CD4-positive, alpha-beta T cell treated with Interleukin-6 for 4 hours (primary cell): ENCODE results near the gene ZNF787.

Experiments
- DNase-seq: peaks from one replicate; pipeline ENCODE4 v3.0.0-alpha.2; 2020; ENCODE audit warnings: mixed read lengths

The ZNF787 gene

GRCh38 chr19:56142897-56143434, 21.9 kb upstream of the ZNF787 start:
- DNase-seq = no peak

GRCh38 chr19:56142087-56142787, 21.1 kb upstream of the ZNF787 start:
- DNase-seq = no peak

GRCh38 chr19:56141417-56141993, 20.4 kb upstream of the ZNF787 start:
- DNase-seq = peak; percentile 46

GRCh38 chr19:56140583-56141416, 19.7 kb upstream of the ZNF787 start, which contains the start of gene ZNF444:
ZNF444 (plus strand) TSS chr19:56141287; CDS start chr19:56146912, 5,625 bp downstream.
- DNase-seq = peak; percentile 99

- DNase-seq = peak; percentile 21
Measured at GRCh38 chr19:56139847-56140582, 18.9 kb upstream of the ZNF787 start.

GRCh38 chr19:56138069-56138468, 17.0 kb upstream of the ZNF787 start:
- DNase-seq = no peak

- DNase-seq = no peak
Measured at GRCh38 chr19:56137405-56137804, 16.3 kb upstream of the ZNF787 start.

- no peak for DNase-seq
Measured at GRCh38 chr19:56136362-56136761, 15.3 kb upstream of the ZNF787 start.

GRCh38 chr19:56134654-56134921, 13.5 kb upstream of the ZNF787 start:
- DNase-seq = no peak

- DNase-seq = no peak
Measured at GRCh38 chr19:56133858-56134653, 13.0 kb upstream of the ZNF787 start.

- no peak for DNase-seq
Measured at GRCh38 chr19:56132316-56132822, 11.3 kb upstream of the ZNF787 start.

GRCh38 chr19:56131651-56132050, 10.6 kb upstream of the ZNF787 start:
- DNase-seq = no peak

GRCh38 chr19:56130006-56130405, 8.9 kb upstream of the ZNF787 start:
- DNase-seq = no peak

- no peak for DNase-seq
Measured at GRCh38 chr19:56126983-56127780, 6.1 kb upstream of the ZNF787 start.

- no peak for DNase-seq
Measured at GRCh38 chr19:56125806-56126590, 4.9 kb upstream of the ZNF787 start.

- DNase-seq = peak; percentile 64
Measured at GRCh38 chr19:56124578-56124977, 3.5 kb upstream of the ZNF787 start.

GRCh38 chr19:56123266-56123891, 2.3 kb upstream of the ZNF787 start:
- no peak for DNase-seq

- DNase-seq = peak; percentile 81
Measured at GRCh38 chr19:56120371-56121179, 520 bp downstream of the ZNF787 start.

- no peak for DNase-seq
Measured at GRCh38 chr19:56120002-56120370, 1.1 kb downstream of the ZNF787 start.
